Thyroid gland (tissue), 4 donors: Measurements from ENCODE around the gene HRAS.

ENCODE experiments used
- CTCF ChIP-seq, 6 experiments: fragments of 200-600 bp in 3 of 6; fragments of 450-650 bp in 3 of 6; sonication (generic) in 3 of 6; IDR thresholded peaks; one replicate each; pipeline ENCODE4 v1.5.1; 2016 to 2019; ENCODE audit warnings: antibody characterized with exemption in 6 of 6, mild to moderate bottlenecking in 2 of 6, inconsistent platforms in 1 of 6, moderate library complexity in 1 of 6
- POLR2A ChIP-seq, 2 donors: fragments of 450-650 bp; IDR thresholded peaks; one replicate each; pipeline ENCODE4 v1.6.1; 2017; ENCODE audit warnings: antibody characterized with exemption in 2 of 2, mild to moderate bottlenecking in 2 of 2, moderate library complexity in 1 of 2

GRCh38 chr11:535519-536454 is at the start of gene HRAS:
- TF ChIP-seq POLR2A (IDR thresholded peaks at IDR 0.05) (peak in 1 of 2 donors; percentile 82), CTCF (IDR thresholded peaks at IDR 0.05) (no peak)
